ENCODE measurements around the gene ABCC1.

ABCC1 gene

DNA sequence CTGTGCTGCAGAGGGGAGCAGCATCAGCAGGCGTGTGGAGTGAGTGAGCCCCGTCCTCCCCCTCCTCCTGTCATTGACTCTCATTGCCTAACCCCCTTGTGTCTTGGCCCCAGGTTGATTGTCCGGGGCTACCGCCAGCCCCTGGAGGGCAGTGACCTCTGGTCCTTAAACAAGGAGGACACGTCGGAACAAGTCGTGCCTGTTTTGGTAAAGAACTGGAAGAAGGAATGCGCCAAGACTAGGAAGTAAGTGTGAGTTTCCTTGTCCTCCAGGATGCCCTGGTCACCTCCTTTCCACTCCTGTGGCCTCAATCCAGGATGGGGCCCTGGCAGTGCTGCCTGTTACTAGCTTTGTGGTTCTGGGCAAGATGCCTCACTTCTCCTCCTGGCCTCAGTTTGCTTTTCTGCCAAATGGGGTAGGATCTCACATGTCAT is 87.0 kb downstream of the ABCC1 start:
- no peak overlapping the region for H3K4me3 ChIP-seq (ENCODE audit: low read depth, low read length)
- H3K9me3 ChIP-seq (ENCODE audit: control insufficient read depth, insufficient read depth, low read length), result no peaks in the 10 kb centered on the region
- H3K27ac ChIP-seq (ENCODE audit: low read depth, low read length), result no peak overlapping the region
- no peaks in the 10 kb centered on the region for H3K4me1 ChIP-seq (ENCODE audit: control insufficient read depth, insufficient read depth, low read length)
- peaks cover 63% of the 10 kb centered on the region for H3K36me3 ChIP-seq (ENCODE audit: control insufficient read depth, insufficient read depth, low read length)
- no peaks in the 10 kb centered on the region for H3K27me3 ChIP-seq (ENCODE audit: control insufficient read depth, insufficient read depth, low read length)
- no peak overlapping the region for H3K9ac ChIP-seq (ENCODE audit: low read depth, low read length)

DNA sequence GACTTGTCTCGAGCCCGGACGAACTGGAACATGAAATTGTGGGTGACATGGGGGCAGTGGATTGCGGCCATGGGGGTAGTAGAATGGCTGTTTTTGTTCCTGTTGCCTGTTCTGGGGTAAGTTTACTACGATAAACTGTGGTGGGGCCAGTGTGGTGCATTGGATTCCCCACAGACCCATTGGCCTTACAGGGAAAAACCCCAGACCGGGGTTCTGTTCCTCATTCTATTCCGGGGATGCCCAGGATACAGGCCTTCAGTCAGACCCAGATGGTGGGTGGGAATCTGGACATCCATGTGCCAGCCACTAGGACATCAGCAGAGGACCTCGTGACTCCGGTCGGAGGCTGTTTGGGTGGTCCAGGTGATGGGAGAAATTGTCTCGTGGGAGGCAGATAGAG is 88.1 kb downstream of the ABCC1 start:
- H3K9me3 ChIP-seq (ENCODE audit: control insufficient read depth, insufficient read depth, low read length), result no peaks in the 10 kb centered on the region
- H3K36me3 ChIP-seq (ENCODE audit: control insufficient read depth, insufficient read depth, low read length), result peaks cover 64% of the 10 kb centered on the region

GRCh38 chr16:16037970-16038369 is 88.6 kb downstream of the ABCC1 start:
- H3K4me1 ChIP-seq (ENCODE audit: control insufficient read depth, insufficient read depth, low read length), result no peaks in the 10 kb centered on the region
- no peak overlapping the region for H3K27ac ChIP-seq (ENCODE audit: low read depth, low read length)
- no peaks in the 10 kb centered on the region for H3K27me3 ChIP-seq (ENCODE audit: control insufficient read depth, insufficient read depth, low read length)
- H3K36me3 ChIP-seq (ENCODE audit: control insufficient read depth, insufficient read depth, low read length), result peaks cover 60% of the 10 kb centered on the region
- no peak overlapping the region for H3K4me3 ChIP-seq (ENCODE audit: low read depth, low read length)
- H3K9me3 ChIP-seq (ENCODE audit: control insufficient read depth, insufficient read depth, low read length), result no peaks in the 10 kb centered on the region
- H3K9ac ChIP-seq (ENCODE audit: low read depth, low read length), result no peak overlapping the region

More for the DNA sequence above, 88.1 kb downstream of the ABCC1 start:
- no peak overlapping the region for H3K4me3 ChIP-seq (ENCODE audit: low read depth, low read length)
- no peak overlapping the region for H3K27ac ChIP-seq (ENCODE audit: low read depth, low read length)
- no peak overlapping the region for H3K9ac ChIP-seq (ENCODE audit: low read depth, low read length)
- no peaks in the 10 kb centered on the region for H3K27me3 ChIP-seq (ENCODE audit: control insufficient read depth, insufficient read depth, low read length)
- no peaks in the 10 kb centered on the region for H3K4me1 ChIP-seq (ENCODE audit: control insufficient read depth, insufficient read depth, low read length)

- Histone ChIP-seq H3K9me3 (ENCODE audit: control insufficient read depth, insufficient read depth, low read length) (no peaks in the 10 kb centered on the region), H3K9ac (ENCODE audit: low read depth, low read length) (no peak overlapping the region), H3K4me1 (ENCODE audit: control insufficient read depth, insufficient read depth, low read length) (no peaks in the 10 kb centered on the region), H3K36me3 (ENCODE audit: control insufficient read depth, insufficient read depth, low read length) (peaks cover 58% of the 10 kb centered on the region), H3K27ac (ENCODE audit: low read depth, low read length) (no peak overlapping the region), H3K4me3 (ENCODE audit: low read depth, low read length) (no peak overlapping the region), H3K27me3 (ENCODE audit: control insufficient read depth, insufficient read depth, low read length) (no peaks in the 10 kb centered on the region)
Observed at GRCh38 chr16:16038950-16039349, 89.5 kb downstream of the ABCC1 start.

GRCh38 chr16:16041196-16041892 is 91.9 kb downstream of the ABCC1 start:
- H3K4me1 ChIP-seq (ENCODE audit: control insufficient read depth, insufficient read depth, low read length), result no peaks in the 10 kb centered on the region
- no peak overlapping the region for H3K27ac ChIP-seq (ENCODE audit: low read depth, low read length)
- no peaks in the 10 kb centered on the region for H3K9me3 ChIP-seq (ENCODE audit: control insufficient read depth, insufficient read depth, low read length)
- no peak overlapping the region for H3K9ac ChIP-seq (ENCODE audit: low read depth, low read length)
- peaks cover 62% of the 10 kb centered on the region for H3K36me3 ChIP-seq (ENCODE audit: control insufficient read depth, insufficient read depth, low read length)
- no peak overlapping the region for H3K4me3 ChIP-seq (ENCODE audit: low read depth, low read length)
- no peaks in the 10 kb centered on the region for H3K27me3 ChIP-seq (ENCODE audit: control insufficient read depth, insufficient read depth, low read length)

GRCh38 chr16:16042076-16042475 is 92.7 kb downstream of the ABCC1 start:
- Histone ChIP-seq H3K27ac (ENCODE audit: low read depth, low read length) (no peak overlapping the region), H3K9ac (ENCODE audit: low read depth, low read length) (no peak overlapping the region), H3K4me1 (ENCODE audit: control insufficient read depth, insufficient read depth, low read length) (no peaks in the 10 kb centered on the region), H3K36me3 (ENCODE audit: control insufficient read depth, insufficient read depth, low read length) (peaks cover 61% of the 10 kb centered on the region), H3K9me3 (ENCODE audit: control insufficient read depth, insufficient read depth, low read length) (no peaks in the 10 kb centered on the region), H3K27me3 (ENCODE audit: control insufficient read depth, insufficient read depth, low read length) (no peaks in the 10 kb centered on the region), H3K4me3 (ENCODE audit: low read depth, low read length) (no peak overlapping the region)

- H3K4me3 ChIP-seq (ENCODE audit: low read depth, low read length), result no peak overlapping the region
- no peaks in the 10 kb centered on the region for H3K9me3 ChIP-seq (ENCODE audit: control insufficient read depth, insufficient read depth, low read length)
- peaks cover 73% of the 10 kb centered on the region for H3K36me3 ChIP-seq (ENCODE audit: control insufficient read depth, insufficient read depth, low read length)
- no peak overlapping the region for H3K27ac ChIP-seq (ENCODE audit: low read depth, low read length)
- no peaks in the 10 kb centered on the region for H3K27me3 ChIP-seq (ENCODE audit: control insufficient read depth, insufficient read depth, low read length)
- H3K9ac ChIP-seq (ENCODE audit: low read depth, low read length), result no peak overlapping the region
- H3K4me1 ChIP-seq (ENCODE audit: control insufficient read depth, insufficient read depth, low read length), result no peaks in the 10 kb centered on the region
Observed at GRCh38 chr16:16045296-16045695, 95.9 kb downstream of the ABCC1 start.

GRCh38 chr16:16045879-16046278 is 96.5 kb downstream of the ABCC1 start:
- Histone ChIP-seq H3K4me1 (ENCODE audit: control insufficient read depth, insufficient read depth, low read length) (no peaks in the 10 kb centered on the region), H3K9me3 (ENCODE audit: control insufficient read depth, insufficient read depth, low read length) (no peaks in the 10 kb centered on the region), H3K4me3 (ENCODE audit: low read depth, low read length) (no peak overlapping the region), H3K27me3 (ENCODE audit: control insufficient read depth, insufficient read depth, low read length) (no peaks in the 10 kb centered on the region), H3K9ac (ENCODE audit: low read depth, low read length) (no peak overlapping the region), H3K36me3 (ENCODE audit: control insufficient read depth, insufficient read depth, low read length) (peaks cover 79% of the 10 kb centered on the region), H3K27ac (ENCODE audit: low read depth, low read length) (no peak overlapping the region)

- no peak overlapping the region for H3K4me3 ChIP-seq (ENCODE audit: low read depth, low read length)
- H3K36me3 ChIP-seq (ENCODE audit: control insufficient read depth, insufficient read depth, low read length), result peaks cover 89% of the 10 kb centered on the region
- no peak overlapping the region for H3K9ac ChIP-seq (ENCODE audit: low read depth, low read length)
Observed at GRCh38 chr16:16047761-16048160, 98.3 kb downstream of the ABCC1 start.

GRCh38 chr16:16048904-16049582 is 99.6 kb downstream of the ABCC1 start:
- Histone ChIP-seq H3K4me1 (ENCODE audit: control insufficient read depth, insufficient read depth, low read length) (no peaks in the 10 kb centered on the region), H3K36me3 (ENCODE audit: control insufficient read depth, insufficient read depth, low read length) (peaks cover 96% of the 10 kb centered on the region), H3K9me3 (ENCODE audit: control insufficient read depth, insufficient read depth, low read length) (no peaks in the 10 kb centered on the region), H3K27me3 (ENCODE audit: control insufficient read depth, insufficient read depth, low read length) (no peaks in the 10 kb centered on the region), H3K27ac (ENCODE audit: low read depth, low read length) (no peak overlapping the region), H3K9ac (ENCODE audit: low read depth, low read length) (no peak overlapping the region), H3K4me3 (ENCODE audit: low read depth, low read length) (no peak overlapping the region)

More at GRCh38 chr16:16047761-16048160, 98.3 kb downstream of the ABCC1 start:
- Histone ChIP-seq H3K27me3 (ENCODE audit: control insufficient read depth, insufficient read depth, low read length) (no peaks in the 10 kb centered on the region), H3K4me1 (ENCODE audit: control insufficient read depth, insufficient read depth, low read length) (no peaks in the 10 kb centered on the region), H3K27ac (ENCODE audit: low read depth, low read length) (no peak overlapping the region), H3K9me3 (ENCODE audit: control insufficient read depth, insufficient read depth, low read length) (no peaks in the 10 kb centered on the region)

DNA sequence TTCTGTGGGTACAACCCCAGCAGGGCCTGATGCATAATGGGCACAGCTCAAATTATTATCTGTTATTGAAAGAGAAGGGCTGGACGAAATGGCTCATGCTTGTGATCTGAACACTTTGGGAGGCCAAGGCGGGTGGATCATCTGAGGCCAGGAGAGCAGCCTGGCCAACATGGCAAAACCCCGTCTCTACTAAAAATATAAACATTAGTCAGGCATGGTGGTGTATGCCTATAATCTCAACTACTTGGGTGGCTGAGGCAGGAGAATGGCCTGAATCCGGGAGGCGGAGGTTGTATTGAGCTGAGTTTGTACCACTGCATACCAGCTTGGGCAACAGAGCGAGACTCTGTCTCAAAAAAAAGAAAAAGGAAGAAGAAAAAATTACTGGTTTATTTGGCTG is 100.7 kb downstream of the ABCC1 start:
- H3K4me3 ChIP-seq (ENCODE audit: low read depth, low read length), result no peak overlapping the region
- H3K9ac ChIP-seq (ENCODE audit: low read depth, low read length), result no peak overlapping the region
- H3K27me3 ChIP-seq (ENCODE audit: control insufficient read depth, insufficient read depth, low read length), result no peaks in the 10 kb centered on the region
- no peak overlapping the region for H3K27ac ChIP-seq (ENCODE audit: low read depth, low read length)
- H3K4me1 ChIP-seq (ENCODE audit: control insufficient read depth, insufficient read depth, low read length), result no peaks in the 10 kb centered on the region
- peaks cover 95% of the 10 kb centered on the region for H3K36me3 ChIP-seq (ENCODE audit: control insufficient read depth, insufficient read depth, low read length)
- no peaks in the 10 kb centered on the region for H3K9me3 ChIP-seq (ENCODE audit: control insufficient read depth, insufficient read depth, low read length)

All from HUES48 (cell line).